Midbrain (tissue), 1 donor: ENCODE measurements around the gene SPPL3.

ENCODE experiments used
- DNase-seq: peaks from one replicate; lab custom pipeline; 2025; lab: John Stamatoyannopoulos, UW

SPPL3 gene

GRCh38 chr12:120721866-120722265 is 182.3 kb downstream of the SPPL3 start:
- DNase-seq, result no peak

GRCh38 chr12:120720987-120721801 is 183.0 kb downstream of the SPPL3 start:
- no peak for DNase-seq

GRCh38 chr12:120720234-120720986 is 183.7 kb downstream of the SPPL3 start:
- DNase-seq, result peak; percentile 61

- DNase-seq, result no peak
Observed at GRCh38 chr12:120719496-120720233, 184.5 kb downstream of the SPPL3 start.

- DNase-seq, result no peak
Observed at GRCh38 chr12:120719072-120719471, 185.1 kb downstream of the SPPL3 start.

GRCh38 chr12:120718055-120718454 is 186.1 kb downstream of the SPPL3 start:
- no peak for DNase-seq

GRCh38 chr12:120713861-120714482 is 190.2 kb downstream of the SPPL3 start:
- DNase-seq, result peak; percentile 82

GRCh38 chr12:120712610-120713009 is 191.5 kb downstream of the SPPL3 start:
- DNase-seq, result no peak
